Measurements from ENCODE around the gene USP4.

GRCh38 chr3:49358884-49359225, 19.0 kb upstream of the USP4 start:
- TF ChIP-seq CTCF (IDR thresholded peaks at IDR 0.05), result no peak
- TF ChIP-seq POLR2A (IDR thresholded peaks at IDR 0.05), result no peak

Data from lower leg skin (tissue), 3 donors.